HG02870 (cell line): Measurements from ENCODE around the gene FCHO1.

Experiments used
- ATAC-seq: cut with Tn5 transposase; IDR thresholded peaks from one replicate; pipeline ENCODE4 v1.9.1; 2021; ENCODE audit warnings: mild to moderate bottlenecking, moderate library complexity; ENCODE audit not compliant: unreplicated experiment

The FCHO1 gene

GRCh38 chr19:17727843-17728242, 23.4 kb upstream of the FCHO1 start:
- ATAC-seq = no peak

- ATAC-seq = no peak
Observed at GRCh38 chr19:17733127-17733526, 18.1 kb upstream of the FCHO1 start.

DNA sequence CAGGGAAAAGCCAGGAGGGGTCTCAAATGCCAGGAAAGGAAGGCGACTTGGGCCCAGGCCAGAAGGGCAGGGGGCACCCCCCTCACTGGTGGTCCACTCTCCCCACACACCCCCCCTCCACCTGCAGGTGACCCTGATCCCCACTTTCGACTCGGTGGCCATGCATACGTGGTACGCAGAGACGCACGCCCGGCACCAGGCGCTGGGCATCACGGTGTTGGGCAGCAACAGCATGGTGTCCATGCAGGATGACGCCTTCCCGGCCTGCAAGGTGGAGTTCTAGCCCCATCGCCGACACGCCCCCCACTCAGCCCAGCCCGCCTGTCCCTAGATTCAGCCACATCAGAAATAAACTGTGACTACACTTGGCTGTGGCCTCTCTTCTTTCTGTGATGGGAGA, 17.1 kb upstream of the FCHO1 start:
- ATAC-seq = no peak

- no peak for ATAC-seq
Observed at GRCh38 chr19:17735410-17735809, 15.9 kb upstream of the FCHO1 start.

GRCh38 chr19:17737690-17738153, 13.6 kb upstream of the FCHO1 start:
- ATAC-seq = no peak

DNA sequence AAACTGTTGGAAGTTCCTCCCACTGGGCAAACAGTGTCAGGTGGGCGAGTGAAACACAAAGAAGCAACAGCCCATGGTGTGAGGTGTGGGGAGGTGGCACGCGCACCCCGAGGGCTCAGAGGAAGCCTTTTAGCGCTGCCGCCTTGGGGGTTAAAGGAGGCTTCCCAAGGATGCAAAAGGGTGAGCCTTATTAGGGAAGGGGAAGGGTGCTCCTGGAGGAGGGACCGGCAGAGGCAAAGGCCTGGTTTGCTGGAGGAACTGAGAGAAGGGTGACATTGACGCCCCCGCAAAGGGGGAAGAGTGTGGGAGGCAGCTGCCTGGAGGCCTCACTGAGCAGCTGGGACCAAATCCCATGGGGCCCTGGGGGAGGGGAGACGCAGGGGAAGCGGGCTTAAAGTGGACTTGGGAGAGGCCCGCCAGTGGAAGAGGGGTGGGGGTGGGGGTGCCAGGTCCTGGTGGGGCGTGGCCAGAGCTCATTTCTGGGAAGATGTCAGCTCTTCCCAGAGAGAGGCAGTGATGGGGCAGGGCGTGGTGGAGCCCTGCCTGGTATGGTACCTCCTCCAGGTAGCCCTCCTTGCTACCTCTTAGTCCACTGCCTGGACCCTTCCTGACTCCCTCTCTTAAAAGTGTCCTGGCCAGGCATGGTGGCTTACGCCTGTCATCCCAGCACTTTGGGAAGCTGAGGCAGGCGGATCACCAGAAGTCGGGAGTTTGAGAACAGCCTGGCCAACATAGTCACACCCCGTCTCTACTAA, 12.0 kb upstream of the FCHO1 start:
- no peak for ATAC-seq

DNA sequence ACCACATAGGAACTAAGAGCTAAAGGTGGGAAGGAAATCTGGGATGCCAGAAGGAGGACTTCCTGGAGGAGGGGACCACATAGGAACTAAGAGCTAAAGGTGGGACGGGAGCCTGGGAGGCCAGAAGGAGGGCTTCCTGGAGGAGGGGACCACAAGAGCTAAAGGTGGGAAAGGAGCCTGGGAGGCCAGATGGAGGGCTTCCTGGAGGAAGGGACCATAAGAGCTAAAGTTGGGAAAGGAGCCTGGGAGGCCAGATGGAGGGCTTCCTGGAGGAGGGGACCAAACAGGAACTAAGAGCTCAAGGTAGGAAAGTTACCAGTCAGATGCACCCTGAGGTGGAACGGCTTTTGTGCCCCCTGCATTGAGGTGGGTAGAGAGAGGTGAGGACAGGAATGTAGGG, 9.8 kb upstream of the FCHO1 start:
- ATAC-seq = no peak

DNA sequence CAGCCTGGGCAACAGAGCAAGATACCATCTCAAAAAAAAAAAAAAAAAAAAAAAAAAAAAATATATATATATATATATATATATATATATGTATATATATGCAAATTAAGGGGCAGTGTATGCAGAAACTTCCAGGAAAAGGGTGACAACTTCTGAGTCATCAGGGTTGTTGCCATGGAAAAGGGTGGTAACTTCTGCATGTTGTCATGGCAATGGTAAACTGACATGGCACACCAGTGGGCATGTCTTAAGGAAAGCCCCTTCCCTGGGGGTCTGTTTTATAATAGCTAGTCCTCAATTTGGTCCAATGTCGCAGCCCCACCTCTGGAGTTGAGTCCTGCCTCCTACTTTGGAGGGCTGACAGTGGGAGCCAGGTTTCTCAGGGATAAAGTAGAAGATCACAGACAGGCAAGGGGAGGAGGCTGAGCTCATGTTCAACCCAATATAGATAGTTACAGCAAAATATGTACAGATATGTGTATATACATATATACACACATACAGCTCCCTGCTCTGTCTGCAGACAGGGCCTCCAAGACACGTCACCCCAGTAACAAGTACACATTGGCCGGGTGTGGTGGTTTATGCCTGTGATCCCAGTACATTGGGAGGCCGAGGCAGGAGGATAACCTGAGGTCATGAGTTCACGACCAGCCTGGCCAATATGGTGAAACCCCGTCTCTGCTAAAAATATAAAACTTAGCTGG, 7.2 kb upstream of the FCHO1 start:
- ATAC-seq = no peak

DNA sequence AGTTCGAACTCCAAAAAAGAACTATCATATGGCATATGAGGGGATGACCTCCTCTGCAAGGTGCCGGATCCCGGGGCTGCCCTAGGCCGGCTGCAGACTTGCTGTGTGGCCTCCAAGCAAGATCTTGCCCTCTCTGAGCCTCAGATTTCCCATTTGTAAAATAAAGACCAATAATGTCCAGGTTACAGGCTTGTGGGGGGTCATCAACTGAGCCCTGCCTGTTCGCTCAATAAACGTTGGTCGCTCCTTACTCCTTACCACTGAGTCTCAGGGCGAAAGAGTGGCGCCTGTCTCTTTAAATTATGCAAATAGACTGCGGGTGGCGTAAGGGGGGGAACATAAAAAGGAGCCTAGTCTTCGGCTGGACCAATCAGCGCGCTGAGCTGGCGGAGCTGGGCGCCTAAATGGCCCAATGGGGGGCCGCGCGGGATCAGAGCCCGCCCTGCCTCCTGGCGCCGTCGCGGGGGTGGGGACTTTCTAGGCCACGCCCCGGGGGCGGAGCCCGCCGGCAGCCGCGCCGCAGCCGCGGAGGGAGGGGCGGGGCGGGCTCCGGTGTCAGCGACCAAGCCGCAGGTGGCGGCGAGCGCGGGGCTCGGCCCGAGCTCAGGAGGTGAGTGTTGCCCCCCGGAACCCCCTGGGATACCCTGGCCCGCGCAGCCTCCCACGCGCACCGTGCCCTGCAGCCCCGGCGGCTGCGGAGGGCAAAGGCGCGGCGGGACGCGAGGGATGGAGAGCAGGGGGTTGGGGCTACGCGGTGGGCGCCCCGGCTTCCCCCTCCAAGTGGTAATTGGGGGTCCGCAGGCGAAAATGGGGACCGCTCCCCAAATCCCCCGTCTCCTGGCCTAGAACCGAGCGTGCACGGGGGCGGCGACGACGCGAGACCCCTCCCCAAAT, 3.8 kb upstream of the FCHO1 start:
- ATAC-seq = peak; percentile 69

GRCh38 chr19:17748884-17749638, 2.2 kb upstream of the FCHO1 start:
- ATAC-seq = no peak

DNA sequence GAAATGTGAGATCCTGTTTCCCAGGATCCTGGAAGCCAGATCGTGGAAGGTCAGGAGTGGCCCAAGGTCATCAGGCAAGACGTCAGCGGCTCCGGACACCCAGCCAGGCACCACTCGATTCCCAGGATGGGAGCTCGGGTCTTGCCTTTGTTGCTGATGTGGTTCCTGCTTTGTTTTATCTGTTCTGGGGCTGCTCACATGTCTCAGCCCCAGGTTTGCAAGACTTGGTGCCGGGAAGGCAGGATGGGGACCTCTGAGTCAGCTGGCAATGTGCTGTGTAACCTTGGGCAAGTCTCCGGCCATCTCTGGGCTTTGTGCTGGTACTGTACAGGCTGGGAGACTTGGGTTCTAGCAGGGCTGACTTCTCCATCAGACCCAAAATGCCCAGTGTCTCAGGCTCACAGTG, 1.4 kb upstream of the FCHO1 start:
- no peak for ATAC-seq

GRCh38 chr19:17751912-17752273, 616 bp downstream of the FCHO1 start:
- no peak for ATAC-seq

DNA sequence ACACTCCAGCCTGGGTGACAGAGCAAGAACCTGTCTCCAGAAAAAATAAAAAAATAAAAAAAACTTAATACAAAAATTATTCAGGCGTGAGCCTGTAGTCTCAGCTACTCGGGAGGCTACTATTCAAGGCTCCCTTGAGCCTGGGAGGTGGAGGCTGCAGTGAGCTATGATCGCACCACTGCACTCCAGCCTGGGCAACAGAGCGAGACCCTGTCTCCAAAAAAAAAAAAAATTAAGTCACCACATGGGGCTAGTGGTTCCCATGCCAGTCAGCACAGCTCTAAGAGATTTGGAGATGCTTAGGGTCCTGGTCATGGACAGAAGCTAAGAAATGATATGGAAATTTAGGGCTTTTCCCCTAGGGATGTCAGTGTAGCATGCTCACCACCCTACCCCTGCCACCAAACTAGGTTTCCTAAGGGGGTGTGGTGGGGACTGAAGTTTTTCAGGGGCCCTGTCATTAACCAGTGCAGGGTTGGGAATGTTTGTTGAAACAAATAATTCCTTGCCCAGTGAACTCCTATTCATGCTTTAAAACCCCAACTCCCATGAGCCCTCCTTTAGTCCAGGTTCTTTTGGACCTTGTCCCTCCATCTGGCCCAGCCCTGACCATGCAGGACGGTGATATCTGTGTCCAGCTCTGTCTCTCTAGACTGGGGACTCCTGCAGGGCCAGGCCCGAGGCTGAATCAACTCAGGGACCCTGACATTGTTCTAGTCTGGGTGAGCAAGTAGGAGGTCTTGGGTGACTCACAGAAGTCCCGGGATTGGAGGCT, 1.8 kb downstream of the FCHO1 start:
- ATAC-seq = no peak

GRCh38 chr19:17753976-17754375, 2.7 kb downstream of the FCHO1 start:
- no peak for ATAC-seq

DNA sequence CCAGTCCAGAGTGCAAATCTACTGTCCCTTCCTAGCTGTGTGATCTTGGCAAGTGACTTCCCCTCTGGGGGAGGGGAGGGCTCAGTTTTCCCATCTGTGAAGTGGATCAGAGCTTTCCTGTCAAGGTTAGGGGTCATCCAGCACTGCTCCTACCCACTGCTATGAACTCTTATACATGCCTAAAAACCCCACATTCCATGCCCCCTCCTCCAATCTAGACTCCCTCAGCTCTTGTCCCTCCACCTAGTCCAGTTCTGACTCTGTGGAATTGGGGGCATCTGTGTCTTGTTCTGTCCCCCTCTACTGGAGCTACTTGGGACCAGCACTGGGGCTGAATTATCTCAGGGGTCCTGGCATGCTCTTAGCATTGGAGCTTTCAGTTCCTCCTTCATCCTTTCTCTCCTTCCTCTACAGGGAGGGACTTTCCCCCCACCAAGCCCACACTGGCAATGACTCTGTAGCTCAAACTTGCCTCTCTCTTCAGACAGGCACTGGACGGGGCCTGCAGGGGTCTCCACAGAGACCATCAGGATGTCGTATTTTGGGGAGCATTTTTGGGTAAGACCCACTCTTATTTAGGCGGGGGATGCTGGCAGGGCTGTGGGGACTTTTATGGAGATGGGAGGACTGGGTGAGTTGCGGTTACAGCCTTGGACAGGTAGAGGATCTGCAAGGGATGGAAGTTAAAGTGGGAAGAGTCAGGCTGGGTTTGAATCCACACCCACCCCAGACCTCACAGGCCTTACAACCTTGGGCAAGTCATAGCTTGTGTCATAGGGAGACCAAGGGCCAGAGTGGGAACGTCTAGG, 3.6 kb downstream of the FCHO1 start:
- ATAC-seq = peak; percentile 56

DNA sequence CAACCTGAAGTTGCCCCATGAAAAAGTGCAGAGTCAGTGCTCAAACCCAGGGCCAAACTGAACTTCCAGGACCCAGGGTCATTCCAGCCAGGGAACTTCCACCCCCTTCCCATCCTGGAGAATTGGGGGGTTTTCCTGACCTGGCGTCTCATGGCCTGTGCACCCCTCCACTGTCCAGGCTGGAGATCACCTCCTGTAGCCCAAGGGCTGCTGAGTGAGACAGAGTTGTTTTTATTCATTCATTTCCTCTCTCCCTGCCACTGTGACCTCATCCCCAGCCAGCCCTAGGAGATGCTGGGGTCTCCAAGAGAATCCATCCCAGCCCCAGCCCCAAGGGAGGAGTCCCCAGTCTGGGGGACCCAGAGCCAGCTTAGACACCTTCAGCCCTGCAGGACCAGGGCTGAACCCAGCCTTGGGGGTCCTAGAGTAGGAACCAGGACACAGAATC, 4.2 kb downstream of the FCHO1 start:
- no peak for ATAC-seq

DNA sequence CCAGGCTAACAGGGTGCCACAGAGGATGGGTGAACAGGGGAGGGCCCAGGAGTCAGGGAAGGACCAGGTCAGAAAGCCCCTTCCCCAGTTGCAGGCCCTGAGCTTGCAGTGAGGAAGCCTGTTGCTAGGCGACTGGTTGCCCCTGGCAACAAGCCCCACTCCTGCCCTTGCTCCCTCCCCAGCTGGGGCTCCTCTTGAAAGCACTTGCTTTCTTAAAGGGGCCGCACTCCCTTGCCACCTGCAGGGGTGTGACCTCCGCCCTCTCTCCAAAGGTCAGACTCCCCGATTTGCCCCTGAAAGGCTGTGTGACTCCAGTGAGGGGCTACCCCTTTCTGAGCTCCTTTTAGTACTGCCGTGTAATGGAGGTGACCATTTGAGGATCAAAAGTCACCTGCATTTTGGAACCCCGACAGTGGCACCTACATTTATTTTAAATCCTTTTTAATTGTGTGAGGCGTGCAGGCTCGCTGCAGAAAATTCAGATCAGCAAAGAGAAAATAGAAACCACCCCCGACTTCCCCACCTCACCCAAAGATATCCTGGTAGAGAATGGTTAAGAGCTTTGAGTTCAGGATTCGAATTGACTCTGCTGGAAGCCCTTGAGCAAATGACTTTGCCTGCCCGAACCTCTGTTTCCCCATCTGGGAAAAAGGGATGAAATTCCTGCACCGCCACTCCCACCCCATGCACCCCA, 4.8 kb downstream of the FCHO1 start:
- ATAC-seq = no peak

GRCh38 chr19:17757125-17757524, 5.8 kb downstream of the FCHO1 start:
- no peak for ATAC-seq

DNA sequence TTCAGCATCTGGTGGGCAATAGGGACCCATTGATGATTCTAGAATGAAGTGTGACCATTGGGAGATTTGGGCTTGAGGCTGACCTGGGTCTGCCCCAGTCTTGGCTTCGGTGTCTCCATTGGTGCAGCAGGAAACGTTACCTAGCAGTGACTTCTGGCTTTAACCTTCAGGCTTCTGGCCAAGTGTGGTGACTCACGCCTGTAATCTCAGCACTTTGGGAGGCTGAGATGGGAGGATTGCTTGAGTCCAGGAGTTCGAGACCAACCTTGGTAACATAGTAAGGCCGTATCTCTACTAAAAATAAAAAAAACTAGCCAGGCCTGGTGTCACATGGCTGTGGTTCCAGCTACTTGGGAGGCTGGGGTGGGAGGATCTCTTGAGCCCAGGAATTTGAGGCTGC, 7.2 kb downstream of the FCHO1 start:
- ATAC-seq = no peak
